Measurements from ENCODE around the gene REG1B. TPM values are rescaled to one million over a fixed set of nuclear protein-coding genes. Genes with fewer than 3 reads are reported as not detected.

The REG1B gene
- total RNA-seq, 4 donors from 2014 or later: not detected

- Histone ChIP-seq H3K27ac (no peak overlapping the region), H3K27me3 (no peaks in the 10 kb centered on the region), H3K36me3 (no peaks in the 10 kb centered on the region), H3K4me3 (no peak overlapping the region), H3K4me1 (no peaks in the 10 kb centered on the region), H3K9me3 (no peaks in the 10 kb centered on the region)
- 43 to 45% methylated on average over 2 to 4 of the region's 4 CpGs for WGBS, 2 donors (ENCODE audit: low coverage in 1 of 2)
- no peak for ATAC-seq
- TF ChIP-seq POLR2AphosphoS5 (IDR thresholded peaks at IDR 0.05) (no peak), CTCF (IDR thresholded peaks at IDR 0.05) (no peak), POLR2A (IDR thresholded peaks at IDR 0.05) (no peak), EP300 (IDR thresholded peaks at IDR 0.05) (no peak)
Measured at GRCh38 chr2:79086255-79086654, 1.5 kb downstream of the REG1B start.

- TF ChIP-seq CTCF (IDR thresholded peaks at IDR 0.05) (no peak), EP300 (IDR thresholded peaks at IDR 0.05) (no peak), POLR2A (IDR thresholded peaks at IDR 0.05) (no peak), POLR2AphosphoS5 (IDR thresholded peaks at IDR 0.05) (no peak)
- H3K27ac ChIP-seq: no peak overlapping the region
- no peak for ATAC-seq
- H3K4me3 ChIP-seq: no peak overlapping the region
- H3K9me3 ChIP-seq: no peaks in the 10 kb centered on the region
- H3K4me1 ChIP-seq: no peaks in the 10 kb centered on the region
- 60 to 67% methylated on average over 1 to 3 of the region's 3 CpGs for WGBS, 2 donors (ENCODE audit: low coverage in 1 of 2)
- no peaks in the 10 kb centered on the region for H3K36me3 ChIP-seq
- no peaks in the 10 kb centered on the region for H3K27me3 ChIP-seq
Measured at GRCh38 chr2:79085382-79085781, 2.4 kb downstream of the REG1B start.

- Histone ChIP-seq H3K27me3 (no peaks in the 10 kb centered on the region), H3K36me3 (no peaks in the 10 kb centered on the region), H3K9me3 (no peaks in the 10 kb centered on the region), H3K4me3 (no peak overlapping the region), H3K4me1 (no peaks in the 10 kb centered on the region), H3K27ac (no peak overlapping the region)
- 75 to 82% methylated on average over 3 of the region's 3 CpGs for WGBS, 2 donors (ENCODE audit: low coverage in 1 of 2)
- TF ChIP-seq POLR2AphosphoS5 (IDR thresholded peaks at IDR 0.05): no peak
- TF ChIP-seq POLR2A (IDR thresholded peaks at IDR 0.05): no peak
- TF ChIP-seq CTCF (IDR thresholded peaks at IDR 0.05): no peak
- TF ChIP-seq EP300 (IDR thresholded peaks at IDR 0.05): no peak
- no peak for ATAC-seq
Measured at GRCh38 chr2:79084495-79085135, 3.2 kb downstream of the REG1B start.

- Histone ChIP-seq H3K4me3 (no peak overlapping the region), H3K27ac (no peak overlapping the region), H3K4me1 (no peaks in the 10 kb centered on the region), H3K36me3 (no peaks in the 10 kb centered on the region), H3K9me3 (no peaks in the 10 kb centered on the region), H3K27me3 (no peaks in the 10 kb centered on the region)
- ATAC-seq: no peak
- no peak for TF ChIP-seq POLR2A (IDR thresholded peaks at IDR 0.05)
- no peak for TF ChIP-seq POLR2AphosphoS5 (IDR thresholded peaks at IDR 0.05)
- TF ChIP-seq CTCF (IDR thresholded peaks at IDR 0.05): no peak
- TF ChIP-seq EP300 (IDR thresholded peaks at IDR 0.05): no peak
Measured at GRCh38 chr2:79083597-79084251, 4.1 kb downstream of the REG1B start.

- TF ChIP-seq POLR2AphosphoS5 (IDR thresholded peaks at IDR 0.05) (no peak), CTCF (IDR thresholded peaks at IDR 0.05) (no peak), EP300 (IDR thresholded peaks at IDR 0.05) (no peak), POLR2A (IDR thresholded peaks at IDR 0.05) (no peak)
- no peak overlapping the region for H3K4me3 ChIP-seq
- no peak for ATAC-seq
- H3K4me1 ChIP-seq: no peaks in the 10 kb centered on the region
- WGBS, 2 donors (ENCODE audit: low coverage in 1 of 2): 100% methylated on average over 2 of the region's 5 CpGs; no CpG with 5 or more reads in 1 of the 2 donors
- H3K27ac ChIP-seq: no peak overlapping the region
- H3K27me3 ChIP-seq: no peaks in the 10 kb centered on the region
- H3K36me3 ChIP-seq: no peaks in the 10 kb centered on the region
- H3K9me3 ChIP-seq: no peaks in the 10 kb centered on the region
Measured at GRCh38 chr2:79082987-79083386, 4.8 kb downstream of the REG1B start.
